Stimulated activated naive CD8-positive, alpha-beta T cell treated with anti-CD3 and anti-CD28 coated beads, Interleukin-15, Interleukin-2, amounts not matched to agents 100 U/mL and 50 U/mL, for 24 hours (primary cell): Measurements from ENCODE around the gene COQ7.

Experiments used
- ATAC-seq: fragments of 150-1000 bp; cut with Tn5 transposase; one replicate; pipeline ENCODE4 v1.10.0; 2021
- DNase-seq: peaks from one replicate; pipeline ENCODE4 v3.0.0; 2021

COQ7 gene

GRCh38 chr16:19086322-19087199, 19.1 kb downstream of the COQ7 start:
- ATAC-seq: peak; percentile 98

DNA sequence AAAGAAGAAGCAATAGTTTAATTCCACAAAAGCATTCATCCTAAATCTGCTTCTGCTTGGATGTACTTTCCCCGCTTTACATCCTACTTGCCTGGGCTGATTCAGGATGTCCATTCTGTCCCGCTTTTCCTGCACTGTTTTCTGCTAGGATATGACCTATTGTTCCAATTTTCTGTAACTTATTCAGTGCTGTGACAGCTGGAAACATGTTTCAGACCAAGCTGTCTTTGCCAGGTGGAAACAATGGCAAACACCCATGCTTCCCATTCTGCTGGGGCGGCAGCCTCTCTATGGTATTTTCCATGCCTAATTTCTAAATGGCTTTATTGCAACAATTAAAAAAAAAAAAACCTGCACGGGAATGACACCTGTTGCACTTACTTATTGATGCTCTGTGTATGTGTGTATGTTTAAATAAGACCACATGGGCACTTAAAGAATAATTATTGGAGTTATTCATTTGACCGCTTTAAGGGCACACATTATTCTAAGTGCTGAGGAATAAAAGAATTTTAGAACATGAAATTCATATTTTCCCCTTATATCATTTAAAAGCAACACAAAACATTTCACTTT, 21.0 kb downstream of the COQ7 start:
- ATAC-seq (no peak), DNase-seq (no peak)

More at GRCh38 chr16:19086322-19087199, 19.1 kb downstream of the COQ7 start:
- DNase-seq: peak; percentile 86

- ATAC-seq: no peak
- DNase-seq: no peak
Observed at GRCh38 chr16:19089410-19089955, 22.1 kb downstream of the COQ7 start.

- DNase-seq (no peak), ATAC-seq (no peak)
Observed at GRCh38 chr16:19090916-19091315, 23.5 kb downstream of the COQ7 start.

DNA sequence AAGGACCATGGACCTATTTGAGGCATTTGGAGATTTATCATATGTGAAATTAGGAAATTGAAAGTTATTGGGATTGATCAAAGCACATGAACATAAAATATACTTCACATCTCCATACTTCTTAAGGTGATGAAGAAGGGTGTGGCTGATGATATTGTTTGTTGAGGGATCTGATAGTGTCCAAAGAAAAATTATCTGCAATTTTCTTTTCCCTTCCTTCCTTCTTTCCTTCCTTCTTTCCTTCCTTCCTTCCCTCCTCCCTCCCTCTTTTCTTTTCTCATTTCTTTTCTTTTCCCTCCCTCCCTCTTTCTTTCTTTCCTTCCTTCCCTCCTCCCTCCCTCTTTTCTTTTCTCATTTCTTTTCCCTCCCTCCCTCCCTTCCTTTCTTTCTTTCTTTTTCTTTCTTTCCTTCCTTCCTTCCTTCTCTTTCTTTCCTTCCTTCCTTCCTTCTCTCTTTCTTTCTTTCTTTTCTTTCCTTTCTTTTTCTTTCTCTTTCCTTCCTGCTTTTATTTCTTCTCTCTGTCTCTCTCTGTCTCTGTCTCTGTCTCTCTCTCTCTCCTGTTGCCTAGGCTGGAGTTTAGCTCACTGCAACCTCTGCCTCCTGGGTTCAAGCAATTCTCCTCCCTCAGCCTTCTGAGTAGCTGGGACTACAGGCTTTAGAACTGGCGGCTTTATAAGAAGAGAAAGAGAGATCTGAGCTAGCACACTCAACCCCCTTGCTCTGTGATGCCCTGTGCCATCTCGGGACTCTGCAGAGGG, 25.4 kb downstream of the COQ7 start:
- no peak for ATAC-seq
- DNase-seq: no peak

- DNase-seq (no peak), ATAC-seq (no peak)
Observed at GRCh38 chr16:19093631-19094541, 26.5 kb downstream of the COQ7 start.

DNA sequence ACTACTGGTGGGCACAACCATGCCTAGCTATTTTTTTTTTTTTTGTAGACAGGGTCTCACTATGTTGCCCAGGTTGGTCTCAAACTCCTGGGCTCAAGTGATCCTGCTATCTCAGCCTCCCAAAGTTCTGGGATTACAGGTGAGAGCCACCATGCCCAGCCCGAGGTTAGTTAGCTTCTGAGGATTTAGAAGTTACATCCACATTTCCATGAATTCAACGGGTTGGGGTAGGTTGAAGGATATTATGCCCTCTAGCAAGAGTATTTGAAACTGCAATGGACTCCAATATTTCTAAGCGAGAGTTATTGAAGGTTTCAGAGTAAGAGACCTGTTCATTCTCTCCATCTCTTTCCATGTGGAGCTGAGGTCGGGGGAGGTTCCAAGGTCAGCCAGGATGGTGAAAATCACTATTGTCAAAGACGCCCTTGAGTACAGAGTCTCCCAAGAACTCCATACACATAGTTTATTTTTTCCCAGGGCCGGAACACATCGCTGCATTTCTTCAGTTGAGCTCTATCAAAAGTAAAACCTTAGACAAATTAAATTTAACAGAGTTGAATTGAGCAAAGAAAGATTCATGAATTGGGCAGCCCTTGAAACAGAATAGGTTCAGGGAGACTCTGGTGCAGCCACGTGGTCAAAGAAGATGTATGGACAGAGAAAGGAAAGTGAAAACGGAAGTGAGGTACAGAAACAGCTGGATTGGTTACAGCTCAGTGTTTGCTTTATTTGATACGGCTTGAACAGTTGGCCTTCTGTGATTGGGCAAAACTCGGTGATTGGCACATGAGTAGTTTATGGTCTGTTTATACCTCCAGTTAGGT, 27.3 kb downstream of the COQ7 start:
- ATAC-seq (peak; percentile 63), DNase-seq (no peak)

- no peak for DNase-seq
- no peak for ATAC-seq
Observed at GRCh38 chr16:19095654-19096053, 28.2 kb downstream of the COQ7 start.

DNA sequence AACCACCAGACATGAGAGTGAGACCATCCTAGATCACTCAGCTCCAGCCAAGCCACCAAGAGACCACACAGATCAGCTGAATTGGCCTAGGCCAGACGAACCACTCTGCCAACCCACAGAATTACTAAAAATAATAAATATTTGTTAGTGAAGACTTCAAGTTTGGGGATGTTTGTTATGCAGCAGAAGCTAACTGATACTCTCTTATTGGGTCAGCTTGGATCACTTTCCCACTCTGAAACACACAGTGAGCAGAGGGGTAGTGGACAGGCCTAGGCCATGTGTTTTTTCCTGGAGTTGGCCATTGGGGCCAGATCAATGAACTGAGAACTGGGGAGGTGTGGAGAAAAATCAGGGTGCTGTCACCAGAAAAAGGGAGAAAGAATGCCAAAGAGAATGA, 30.8 kb downstream of the COQ7 start:
- no peak for DNase-seq
- ATAC-seq: no peak

- ATAC-seq: no peak
- DNase-seq: no peak
Observed at GRCh38 chr16:19102187-19102872, 34.9 kb downstream of the COQ7 start.

GRCh38 chr16:19104607-19105006, 37.2 kb downstream of the COQ7 start:
- no peak for ATAC-seq
- no peak for DNase-seq

GRCh38 chr16:19105131-19105530, 37.7 kb downstream of the COQ7 start:
- DNase-seq (no peak), ATAC-seq (no peak)

DNA sequence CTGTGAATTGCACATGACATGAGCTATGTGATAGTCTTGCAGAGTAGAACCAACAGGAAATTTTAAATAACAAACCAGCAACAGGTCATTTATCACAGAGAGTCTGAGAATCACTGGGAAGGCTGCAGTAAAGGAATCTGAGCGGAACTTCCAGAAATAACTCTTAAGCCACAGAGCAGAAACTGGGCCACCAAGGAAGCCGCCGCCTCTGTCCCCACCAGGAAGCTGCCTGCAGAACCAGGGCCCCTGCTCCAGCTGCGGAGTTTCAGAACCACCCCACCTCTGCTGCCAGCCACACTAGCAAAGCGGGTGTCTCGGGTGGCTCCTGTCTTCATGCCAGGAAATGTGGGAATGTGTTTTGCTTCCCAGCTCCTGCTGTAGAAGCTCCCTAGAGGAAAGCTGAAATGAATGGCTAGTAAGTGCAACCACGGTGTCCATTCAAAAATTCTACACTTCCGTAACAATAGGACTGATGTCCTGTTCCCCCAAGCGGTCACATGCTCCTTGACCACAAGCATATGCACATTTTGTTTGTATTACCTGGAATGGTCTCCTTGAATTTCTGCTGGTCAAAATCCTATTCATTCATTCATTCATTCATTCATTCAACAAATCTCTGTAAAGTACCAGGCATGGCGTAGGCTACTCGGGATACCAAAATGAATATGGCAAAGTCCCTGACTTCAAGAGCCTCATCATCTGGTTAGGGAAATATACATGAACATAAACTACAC, 38.6 kb downstream of the COQ7 start:
- ATAC-seq (no peak), DNase-seq (no peak)

GRCh38 chr16:19106625-19107020, 39.2 kb downstream of the COQ7 start:
- DNase-seq (no peak), ATAC-seq (no peak)

GRCh38 chr16:19108409-19109287, 41.2 kb downstream of the COQ7 start:
- DNase-seq (no peak), ATAC-seq (no peak)

DNA sequence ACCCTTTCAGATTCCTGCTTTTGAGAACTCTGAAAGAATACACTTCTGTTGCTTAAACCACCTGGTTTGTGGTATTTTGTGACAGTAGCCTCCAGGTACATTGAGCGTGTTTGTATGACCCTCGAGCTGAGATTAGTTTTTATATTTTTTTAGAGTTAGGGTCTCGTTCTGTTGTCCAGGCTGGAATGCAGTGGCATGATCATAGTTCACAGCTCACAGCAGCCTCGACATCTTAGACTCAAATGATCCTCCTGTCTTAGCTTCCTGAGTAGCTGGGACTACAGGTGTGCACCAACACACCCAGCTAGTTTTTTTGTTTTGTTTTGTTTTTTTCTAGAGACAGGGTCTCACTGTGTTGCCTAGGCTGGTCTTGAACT, 41.9 kb downstream of the COQ7 start:
- DNase-seq (no peak), ATAC-seq (no peak)

- no peak for DNase-seq
- no peak for ATAC-seq
Observed at GRCh38 chr16:19110537-19111360, 43.3 kb downstream of the COQ7 start.

DNA sequence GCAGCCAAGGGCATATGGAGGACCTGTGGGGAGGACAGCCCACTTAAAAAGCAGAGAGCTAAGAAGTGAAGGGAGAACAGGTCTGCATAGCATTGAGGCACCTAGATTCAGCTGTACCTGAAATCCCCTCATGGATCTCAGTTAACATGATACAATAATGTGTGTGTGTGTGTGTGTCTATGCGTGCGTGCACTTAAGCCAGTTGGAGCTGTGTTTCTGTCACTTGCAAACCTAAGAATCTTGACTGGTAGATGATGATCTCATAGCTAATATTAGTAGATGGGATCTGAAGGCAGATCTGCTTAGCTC, 44.6 kb downstream of the COQ7 start:
- DNase-seq: no peak
- no peak for ATAC-seq
